ENCODE measurements around the gene CXCR6. TPM values are rescaled to one million over a fixed set of nuclear protein-coding genes. Genes with fewer than 3 reads are reported as not detected.

The CXCR6 gene
- total and polyA plus RNA-seq, 2 donors (not counting 1 experiment from before 2014, with no cell fraction given), result not detected

GRCh38 chr3:45921158-45922038 is 21.9 kb upstream of the CXCR6 start:
- TF ChIP-seq CTCF (conservative IDR thresholded peaks at IDR 0.05 in 1 of 2, IDR thresholded peaks at IDR 0.05 in 1 of 2; ENCODE audit: low read depth in 1 of 2, low read length in 2 of 2) (no peak), EZH2 (IDR thresholded peaks at IDR 0.05; ENCODE audit: low read length, missing control alignments) (no peak)
- H3K4me3 ChIP-seq (replicated peaks in 1 of 4; ENCODE audit: control extremely low read depth in 1 of 4, insufficient read depth in 1 of 4, low read depth in 3 of 4, low read length in 4 of 4), result no peak overlapping the region
- peaks cover 2% of the 10 kb centered on the region for H3K4me1 ChIP-seq (ENCODE audit: control insufficient read depth, extremely low read depth, insufficient read depth, low read length)

GRCh38 chr3:45922039-45922326 is 21.3 kb upstream of the CXCR6 start:
- Histone ChIP-seq H3K27ac (ENCODE audit: insufficient read depth, low read length) (no peak overlapping the region), H3K79me2 (ENCODE audit: control insufficient read depth, insufficient read depth, low read length) (no peaks in the 10 kb centered on the region), H3K27me3 (ENCODE audit: control insufficient read depth, insufficient read depth, low read length) (no peaks in the 10 kb centered on the region), H3K36me3 (ENCODE audit: control insufficient read depth, insufficient read depth, low read length) (peaks cover 9% of the 10 kb centered on the region), H2AFZ (ENCODE audit: low read length) (no peak overlapping the region), H4K20me1 (ENCODE audit: control insufficient read depth, extremely low read depth, insufficient read depth, low read length) (no peaks in the 10 kb centered on the region), H3K9ac (ENCODE audit: insufficient read depth, low read length) (no peak overlapping the region), H3K9me3 (ENCODE audit: control insufficient read depth, insufficient read depth, low read depth, low read length) (no peaks in the 10 kb centered on the region), H3K4me1 (ENCODE audit: control insufficient read depth, extremely low read depth, insufficient read depth, low read length) (peaks cover 2% of the 10 kb centered on the region), H3K4me3 (replicated peaks in 1 of 4; ENCODE audit: control extremely low read depth in 1 of 4, insufficient read depth in 1 of 4, low read depth in 3 of 4, low read length in 4 of 4) (no peak overlapping the region), H3K4me2 (ENCODE audit: extremely low read depth, insufficient read depth, low read length) (no peak overlapping the region)
- TF ChIP-seq EZH2 (IDR thresholded peaks at IDR 0.05; ENCODE audit: low read length, missing control alignments) (no peak), CTCF (conservative IDR thresholded peaks at IDR 0.05 in 1 of 2, IDR thresholded peaks at IDR 0.05 in 1 of 2; ENCODE audit: low read depth in 1 of 2, low read length in 2 of 2) (no peak)
- no peak for DNase-seq (ENCODE audit: low read depth in 2 of 2)

More at GRCh38 chr3:45921158-45922038, 21.9 kb upstream of the CXCR6 start:
- Histone ChIP-seq H4K20me1 (ENCODE audit: control insufficient read depth, extremely low read depth, insufficient read depth, low read length) (no peaks in the 10 kb centered on the region), H3K9ac (ENCODE audit: insufficient read depth, low read length) (no peak overlapping the region), H3K79me2 (ENCODE audit: control insufficient read depth, insufficient read depth, low read length) (no peaks in the 10 kb centered on the region), H2AFZ (ENCODE audit: low read length) (no peak overlapping the region), H3K4me2 (ENCODE audit: extremely low read depth, insufficient read depth, low read length) (no peak overlapping the region), H3K36me3 (ENCODE audit: control insufficient read depth, insufficient read depth, low read length) (peaks cover 9% of the 10 kb centered on the region), H3K27ac (ENCODE audit: insufficient read depth, low read length) (no peak overlapping the region), H3K27me3 (ENCODE audit: control insufficient read depth, insufficient read depth, low read length) (no peaks in the 10 kb centered on the region), H3K9me3 (ENCODE audit: control insufficient read depth, insufficient read depth, low read depth, low read length) (no peaks in the 10 kb centered on the region)
- no peak for DNase-seq (ENCODE audit: low read depth in 2 of 2)

GRCh38 chr3:45922950-45923590 is 20.2 kb upstream of the CXCR6 start:
- no peaks in the 10 kb centered on the region for H3K27me3 ChIP-seq (ENCODE audit: control insufficient read depth, insufficient read depth, low read length)
- peaks cover 11% of the 10 kb centered on the region for H3K36me3 ChIP-seq (ENCODE audit: control insufficient read depth, insufficient read depth, low read length)
- no peak overlapping the region for H3K9ac ChIP-seq (ENCODE audit: insufficient read depth, low read length)
- DNase-seq (ENCODE audit: low read depth in 2 of 2), result no peak
- no peak overlapping the region for H3K27ac ChIP-seq (ENCODE audit: insufficient read depth, low read length)
- no peaks in the 10 kb centered on the region for H3K79me2 ChIP-seq (ENCODE audit: control insufficient read depth, insufficient read depth, low read length)
- H3K4me3 ChIP-seq (replicated peaks in 1 of 4; ENCODE audit: control extremely low read depth in 1 of 4, insufficient read depth in 1 of 4, low read depth in 3 of 4, low read length in 4 of 4), result no peak overlapping the region
- H2AFZ ChIP-seq (ENCODE audit: low read length), result no peak overlapping the region
- no peak overlapping the region for H3K4me2 ChIP-seq (ENCODE audit: extremely low read depth, insufficient read depth, low read length)
- TF ChIP-seq CTCF (conservative IDR thresholded peaks at IDR 0.05 in 1 of 2, IDR thresholded peaks at IDR 0.05 in 1 of 2; ENCODE audit: low read depth in 1 of 2, low read length in 2 of 2) (no peak), EZH2 (IDR thresholded peaks at IDR 0.05; ENCODE audit: low read length, missing control alignments) (no peak)
- peaks cover 7% of the 10 kb centered on the region for H3K4me1 ChIP-seq (ENCODE audit: control insufficient read depth, extremely low read depth, insufficient read depth, low read length)
- H4K20me1 ChIP-seq (ENCODE audit: control insufficient read depth, extremely low read depth, insufficient read depth, low read length), result no peaks in the 10 kb centered on the region
- H3K9me3 ChIP-seq (ENCODE audit: control insufficient read depth, insufficient read depth, low read depth, low read length), result no peaks in the 10 kb centered on the region
